HG02981 (cell line): ENCODE data around the gene FDXR.
"Not testable (repeated sequence)": the region's sequence is repeated elsewhere in the genome, so short reads cannot be mapped to it uniquely, and the experiment has no call there.

Experiments
- ATAC-seq: cut with Tn5 transposase; IDR thresholded peaks from one replicate; pipeline ENCODE4 v1.9.1; 2021; ENCODE audit warnings: mild to moderate bottlenecking, moderate library complexity; ENCODE audit not compliant: unreplicated experiment

Gene FDXR

GRCh38 chr17:74873037-74873873 is 461 bp upstream of the FDXR start:
- ATAC-seq, result peak; percentile 87

- ATAC-seq, result no peak
Measured at GRCh38 chr17:74871356-74872076, 1.3 kb downstream of the FDXR start.

GRCh38 chr17:74870512-74870911 is 2.3 kb downstream of the FDXR start:
- no peak for ATAC-seq

GRCh38 chr17:74870028-74870427 is 2.8 kb downstream of the FDXR start:
- not testable (repeated sequence) for ATAC-seq

- ATAC-seq, result no peak
Measured at GRCh38 chr17:74868908-74869255, 3.9 kb downstream of the FDXR start.

GRCh38 chr17:74868251-74868907 is 4.4 kb downstream of the FDXR start:
- no peak for ATAC-seq

- no peak for ATAC-seq
Measured at GRCh38 chr17:74866198-74866835, 6.5 kb downstream of the FDXR start.

GRCh38 chr17:74865504-74866197 is 7.1 kb downstream of the FDXR start:
- no peak for ATAC-seq

GRCh38 chr17:74864866-74865395 is 7.9 kb downstream of the FDXR start:
- ATAC-seq, result no peak

- ATAC-seq, result no peak
Measured at GRCh38 chr17:74864297-74864865, 8.4 kb downstream of the FDXR start.

GRCh38 chr17:74863420-74864296 is 9.1 kb downstream of the FDXR start:
- ATAC-seq, result no peak

GRCh38 chr17:74862919-74863318 is 9.9 kb downstream of the FDXR start:
- no peak for ATAC-seq

- no peak for ATAC-seq
Measured at GRCh38 chr17:74862108-74862901, 10.5 kb downstream of the FDXR start.

- no peak for ATAC-seq
Measured at GRCh38 chr17:74861662-74862107, 11.1 kb downstream of the FDXR start.

GRCh38 chr17:74860872-74861661 is 11.7 kb downstream of the FDXR start:
- no peak for ATAC-seq

GRCh38 chr17:74860229-74860871 is 12.4 kb downstream of the FDXR start:
- ATAC-seq, result no peak
